ENCODE data around the gene UROC1. TPM values are rescaled to one million over a fixed set of nuclear protein-coding genes. Genes with fewer than 3 reads are reported as not detected.

Gene UROC1
- total RNA-seq, 1 experiment from 2014 or later, result not detected

DNA sequence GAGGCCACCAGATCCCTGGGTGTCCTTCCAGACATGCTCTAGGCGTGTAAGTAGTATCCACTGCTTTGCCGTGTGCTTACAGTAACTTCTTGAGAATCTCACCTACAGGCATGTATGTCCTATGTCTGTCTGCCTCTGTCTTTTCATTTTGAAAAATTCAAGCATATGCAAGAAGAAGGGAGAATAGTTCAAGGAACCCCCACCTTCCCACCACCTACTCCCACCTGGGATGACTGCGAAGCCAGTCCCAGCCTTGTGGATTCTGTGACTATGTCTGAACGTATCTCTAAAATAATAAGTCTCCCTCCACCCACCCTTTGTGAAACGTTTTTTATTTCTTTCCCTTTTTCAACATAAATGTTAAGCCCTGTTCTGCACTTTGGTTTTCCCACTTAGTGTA, 21.4 kb upstream of the UROC1 start:
- Histone ChIP-seq H2BK120ac (ENCODE audit: low read depth, low read length, poor library complexity, severe bottlenecking) (no peak overlapping the region), H3K27me3 (ENCODE audit: insufficient read depth, low read length) (no peaks in the 10 kb centered on the region), H3K79me2 (ENCODE audit: insufficient read depth, low read length) (no peaks in the 10 kb centered on the region), H4K8ac (replicated peaks; ENCODE audit: insufficient read length, low read depth, low read length) (no peak overlapping the region), H3K9ac (ENCODE audit: extremely low read depth, insufficient read length, low read length) (no peak overlapping the region), H3K79me1 (ENCODE audit: insufficient read depth, low read depth, low read length, poor library complexity, severe bottlenecking) (no peaks in the 10 kb centered on the region), H3K27ac (ENCODE audit: insufficient read length, low read depth, low read length) (no peak overlapping the region), H3K14ac (ENCODE audit: insufficient read depth, low read length) (no peak overlapping the region), H3K23ac (ENCODE audit: insufficient read length, low read depth, low read length) (no peak overlapping the region), H4K20me1 (ENCODE audit: control insufficient read depth, insufficient read depth, insufficient read length) (peaks cover 3% of the 10 kb centered on the region), H2BK5ac (ENCODE audit: insufficient read length, low read length) (no peak overlapping the region), H3K9me3 (ENCODE audit: control insufficient read depth, low read depth, low read length) (no peaks in the 10 kb centered on the region), H3K4me2 (ENCODE audit: insufficient read depth, insufficient read length, low read length) (no peak overlapping the region), H3T11ph (ENCODE audit: low read length) (no peak overlapping the region), H2BK12ac (ENCODE audit: insufficient read length, low read depth, low read length) (no peak overlapping the region), H2AK5ac (ENCODE audit: insufficient read length, low read length) (no peak overlapping the region), H3K18ac (ENCODE audit: insufficient read length, low read depth, low read length) (no peak overlapping the region), H3K23me2 (ENCODE audit: insufficient read length, low read depth, low read length, poor library complexity, severe bottlenecking) (no peaks in the 10 kb centered on the region), H2BK20ac (ENCODE audit: low read depth, low read length, poor library complexity, severe bottlenecking) (no peak overlapping the region), H4K91ac (ENCODE audit: insufficient read length, low read depth, low read length) (no peak overlapping the region), H2BK15ac (ENCODE audit: low read depth, low read length) (no peak overlapping the region), H2AFZ (ENCODE audit: low read length) (no peak overlapping the region), H3K56ac (ENCODE audit: insufficient read length, low read depth, low read length) (no peak overlapping the region), H3K4ac (ENCODE audit: low read depth, low read length) (no peak overlapping the region), H4K5ac (ENCODE audit: insufficient read length, low read depth, low read length) (no peak overlapping the region), H3K4me1 (ENCODE audit: insufficient read depth, low read length) (no peaks in the 10 kb centered on the region)
- H3K4me3 Mint-ChIP-seq, result no peak overlapping the region
- no peaks in the 10 kb centered on the region for H3K4me1 Mint-ChIP-seq
- no peak overlapping the region for H3K27ac Mint-ChIP-seq
- peaks cover 4% of the 10 kb centered on the region; the same call in 1 of the 2 replicates for H3K27me3 Mint-ChIP-seq (ENCODE audit: low read depth)
- H3K9me3 Mint-ChIP-seq, result no peaks in the 10 kb centered on the region
- no peak for TF ChIP-seq CTCF (conservative IDR thresholded peaks at IDR 0.05)
- no peak for DNase-seq
- WGBS (ENCODE audit: extremely low coverage, insufficient read length, low lambda C conversion rate), result no CpG with 5 or more reads among the region's 5 CpGs
- peaks cover 0 to 3% (median 0%) of the 10 kb centered on the region in 3 experiments; a peak in 2 of 7 replicates for H3K36me3 Mint-ChIP-seq (ENCODE audit: insufficient read depth in 1 of 3, low read depth in 3 of 3)
